GM23338 (cell line): ENCODE measurements around the gene GNG7. TPM values are rescaled to one million over a fixed set of nuclear protein-coding genes. Genes with fewer than 3 reads are reported as not detected.

ENCODE experiments used
- ATAC-seq: fragments of 200-7000 bp; cut with Tn5 transposase; 3 replicates; pipeline ENCODE4 v1.9.1; 2020
- DNase-seq: peaks from one replicate; pipeline ENCODE4 v3.0.0-alpha.2; 2015; ENCODE audit warnings: low spot score
- H2AFZ ChIP-seq: fragments of 200-600 bp; sonication (generic); 2 replicates; pipeline ENCODE4 v1.8.0; 2016; ENCODE audit warnings: antibody characterized with exemption, mild to moderate bottlenecking, moderate library complexity
- H3F3A ChIP-seq: fragments of 200-600 bp; sonication (generic); replicated peaks from 2 replicates; pipeline ENCODE4 v1.8.0; 2017; ENCODE audit warnings: antibody characterized with exemption, mixed run types, low read depth
- H3K27ac ChIP-seq: fragments of 200-600 bp; sonication (generic); 2 replicates; pipeline ENCODE4 v1.6.1; 2016; ENCODE audit warnings: low read depth
- H3K27me3 ChIP-seq: fragments of 200-600 bp; sonication (generic); 2 replicates; pipeline ENCODE4 v1.8.0; 2016; ENCODE audit warnings: mild to moderate bottlenecking, mixed run types, moderate library complexity; ENCODE audit not compliant: insufficient read depth
- H3K36me3 ChIP-seq: fragments of 200-600 bp; sonication (generic); 2 replicates; pipeline ENCODE4 v1.8.0; 2016; ENCODE audit warnings: mild to moderate bottlenecking; ENCODE audit not compliant: insufficient read depth
- H3K4me1 ChIP-seq: fragments of 200-600 bp; sonication (generic); 2 replicates; pipeline ENCODE4 v1.8.0; 2016; ENCODE audit warnings: mild to moderate bottlenecking, moderate library complexity; ENCODE audit not compliant: insufficient read depth
- H3K4me2 ChIP-seq: fragments of 200-600 bp; sonication (generic); 2 replicates; pipeline ENCODE4 v1.7.1; 2017; ENCODE audit warnings: mixed run types
- H3K4me3 ChIP-seq: fragments of 200-600 bp; sonication (generic); 2 replicates; pipeline ENCODE4 v1.6.1; 2016; ENCODE audit warnings: mixed run types
- H3K79me2 ChIP-seq: fragments of 200-600 bp; sonication (generic); replicated peaks from 2 replicates; pipeline ENCODE4 v1.8.0; 2017; ENCODE audit warnings: mild to moderate bottlenecking; ENCODE audit not compliant: insufficient read depth
- H3K9me2 ChIP-seq: fragments of 200-600 bp; sonication (generic); 2 replicates; pipeline ENCODE4 v1.8.0; 2017; ENCODE audit not compliant: insufficient read depth
- H4K20me1 ChIP-seq: fragments of 200-600 bp; sonication (generic); replicated peaks from 2 replicates; pipeline ENCODE4 v1.8.0; 2017; ENCODE audit warnings: mild to moderate bottlenecking; ENCODE audit not compliant: insufficient read depth
- H3K27ac Mint-ChIP-seq: 2 replicates; pipeline ENCODE4 v1.8.0; 2020; ENCODE audit warnings: inconsistent platforms, mild to moderate bottlenecking, moderate library complexity, mixed read lengths
- H3K27me3 Mint-ChIP-seq: 3 replicates; pipeline ENCODE4 v1.8.0; 2022; ENCODE audit warnings: low read depth, mild to moderate bottlenecking, moderate library complexity, mixed read lengths, inconsistent platforms; ENCODE audit not compliant: insufficient read depth, poor library complexity
- H3K36me3 Mint-ChIP-seq: 3 replicates; pipeline ENCODE4 v1.8.0; 2021; ENCODE audit warnings: low read depth, mild to moderate bottlenecking, inconsistent platforms, moderate library complexity, mixed read lengths
- H3K4me1 Mint-ChIP-seq: 3 replicates; pipeline ENCODE4 v1.8.0; 2020; ENCODE audit warnings: mild to moderate bottlenecking, inconsistent platforms, mixed read lengths
- H3K4me3 Mint-ChIP-seq: 3 replicates; pipeline ENCODE4 v1.8.0; 2021; ENCODE audit warnings: moderate library complexity, mild to moderate bottlenecking, inconsistent platforms, mixed read lengths
- H3K9me3 Mint-ChIP-seq: 3 replicates; pipeline ENCODE4 v1.8.0; 2020; ENCODE audit warnings: moderate library complexity, mild to moderate bottlenecking, inconsistent platforms, mixed read lengths
- CREB1 ChIP-seq: fragments of 250-450 bp; sonication (Bioruptor Pico); IDR thresholded peaks from 2 replicates; pipeline ENCODE4 v1.5.0; 2020; ENCODE audit warnings: low read depth, mild to moderate bottlenecking, moderate library complexity
- CTCF ChIP-seq, 2 experiments: fragments of 200-600 bp in 1 of 2; sonication (generic) in 1 of 2; conservative IDR thresholded peaks; 2 replicates each; pipeline versions ENCODE4 v1.5.1 to v1.6.1; 2016 to 2017; ENCODE audit warnings: antibody characterized with exemption in 2 of 2, low read depth in 2 of 2, mild to moderate bottlenecking in 2 of 2, moderate library complexity in 1 of 2
- ETS1 ChIP-seq: IDR thresholded peaks from 2 replicates; pipeline ENCODE4 v1.6.1; 2016; ENCODE audit warnings: antibody characterized with exemption
- EZH2 ChIP-seq: fragments of 200-600 bp; sonication (generic); IDR thresholded peaks from one replicate; pipeline ENCODE4 v1.8.0; 2017; ENCODE audit warnings: antibody characterized with exemption, mild to moderate bottlenecking, low read depth; ENCODE audit not compliant: unreplicated experiment
- EZH2phosphoT487 ChIP-seq: fragments of 200-600 bp; sonication (generic); IDR thresholded peaks from one replicate; pipeline ENCODE4 v1.8.1; 2018; ENCODE audit warnings: antibody characterized with exemption; ENCODE audit not compliant: unreplicated experiment
- JUNB ChIP-seq: IDR thresholded peaks from one replicate; pipeline ENCODE4 v1.6.1; 2016; ENCODE audit warnings: antibody characterized with exemption; ENCODE audit not compliant: unreplicated experiment
- NANOG ChIP-seq: IDR thresholded peaks from 2 replicates; pipeline ENCODE4 v1.6.1; 2016; ENCODE audit warnings: antibody characterized with exemption, borderline replicate concordance
- POLR2AphosphoS5 ChIP-seq: IDR thresholded peaks from 2 replicates; pipeline ENCODE4 v1.6.1; 2016; ENCODE audit warnings: antibody characterized with exemption, low read depth
- REST ChIP-seq: IDR thresholded peaks from one replicate; pipeline ENCODE4 v1.6.1; 2018; ENCODE audit warnings: antibody characterized with exemption; ENCODE audit not compliant: unreplicated experiment
- STAT1 ChIP-seq: IDR thresholded peaks from one replicate; pipeline ENCODE4 v1.6.1; 2016; ENCODE audit warnings: antibody characterized with exemption; ENCODE audit not compliant: unreplicated experiment
- ZNF114 ChIP-seq: fragments of 250-450 bp; sonication (Bioruptor Pico); IDR thresholded peaks from 2 replicates; pipeline ENCODE4 v1.5.0; 2020; ENCODE audit warnings: mild to moderate bottlenecking, moderate library complexity
- ZNF331 ChIP-seq: fragments of 250-450 bp; sonication (Bioruptor Pico); IDR thresholded peaks from 2 replicates; pipeline ENCODE4 v1.5.0; 2020; ENCODE audit warnings: low read depth, mild to moderate bottlenecking, moderate library complexity
- ZNF462 ChIP-seq: fragments of 250-450 bp; sonication (Bioruptor Pico); IDR thresholded peaks from 2 replicates; pipeline ENCODE4 v1.5.0; 2020; ENCODE audit warnings: mild to moderate bottlenecking, moderate library complexity
- polyA plus RNA-seq: library from polyadenylated mRNA; unstranded; fragments of >200 nt; fragmentation: Nextera tagmentation; extraction: Ambion mirVana; gene quantifications from 2 replicates; pipeline ENCODE4 v1.2.1, GENCODE V29; 2016
- total RNA-seq: library from RNA; depleted of rRNA; stranded (reverse); fragments of >200 nt; shearing (Covaris generic); gene quantifications from 2 replicates; pipeline ENCODE4 v1.2.3, GENCODE V29; 2014

The GNG7 gene
- total and polyA plus RNA-seq, 2 experiments from 2014 or later: 5.1 to 5.4 TPM

GRCh38 chr19:2678044-2678671, 24.3 kb downstream of the GNG7 start:
- no peak for ATAC-seq
- Histone ChIP-seq H2AFZ (no peak overlapping the region), H3K9me2 (no peaks in the 10 kb centered on the region), H3K4me1 (peaks cover 13% of the 10 kb centered on the region), H3K4me3 (no peak overlapping the region), H3F3A (peaks cover 7% of the 10 kb centered on the region), H3K79me2 (no peaks in the 10 kb centered on the region), H3K27me3 (no peaks in the 10 kb centered on the region), H4K20me1 (no peaks in the 10 kb centered on the region), H3K27ac (no peak overlapping the region), H3K36me3 (no peaks in the 10 kb centered on the region), H3K4me2 (no peak overlapping the region)
- Mint-ChIP-seq H3K4me1 (peaks cover 17% of the 10 kb centered on the region), H3K27me3 (peaks cover 17% of the 10 kb centered on the region), H3K9me3 (peaks cover 3% of the 10 kb centered on the region; the same call in 2 of the 3 replicates), H3K36me3 (peaks cover 5% of the 10 kb centered on the region; the same call in 2 of the 3 replicates), H3K27ac (no peak overlapping the region), H3K4me3 (no peak overlapping the region)
- no peak for DNase-seq
- no peak for TF ChIP-seq REST
- TF ChIP-seq STAT1: no peak
- no peak for TF ChIP-seq ZNF331
- TF ChIP-seq JUNB: no peak
- no peak for TF ChIP-seq EZH2
- no peak for TF ChIP-seq CTCF (conservative IDR thresholded peaks at IDR 0.05; ENCODE audit: low read depth in 2 of 2)
- TF ChIP-seq CREB1: no peak
- no peak for TF ChIP-seq POLR2AphosphoS5
- TF ChIP-seq NANOG: no peak
- TF ChIP-seq ZNF462 (CRISPR knock-in tag): no peak
- TF ChIP-seq ETS1: no peak
- TF ChIP-seq EZH2phosphoT487: no peak
- TF ChIP-seq ZNF114: no peak
